HG03196 (cell line): ENCODE results near the gene BAZ2B.

ENCODE experiments used
- ATAC-seq: cut with Tn5 transposase; IDR thresholded peaks from one replicate; pipeline ENCODE4 v1.9.1; 2021; ENCODE audit not compliant: unreplicated experiment

BAZ2B gene

DNA sequence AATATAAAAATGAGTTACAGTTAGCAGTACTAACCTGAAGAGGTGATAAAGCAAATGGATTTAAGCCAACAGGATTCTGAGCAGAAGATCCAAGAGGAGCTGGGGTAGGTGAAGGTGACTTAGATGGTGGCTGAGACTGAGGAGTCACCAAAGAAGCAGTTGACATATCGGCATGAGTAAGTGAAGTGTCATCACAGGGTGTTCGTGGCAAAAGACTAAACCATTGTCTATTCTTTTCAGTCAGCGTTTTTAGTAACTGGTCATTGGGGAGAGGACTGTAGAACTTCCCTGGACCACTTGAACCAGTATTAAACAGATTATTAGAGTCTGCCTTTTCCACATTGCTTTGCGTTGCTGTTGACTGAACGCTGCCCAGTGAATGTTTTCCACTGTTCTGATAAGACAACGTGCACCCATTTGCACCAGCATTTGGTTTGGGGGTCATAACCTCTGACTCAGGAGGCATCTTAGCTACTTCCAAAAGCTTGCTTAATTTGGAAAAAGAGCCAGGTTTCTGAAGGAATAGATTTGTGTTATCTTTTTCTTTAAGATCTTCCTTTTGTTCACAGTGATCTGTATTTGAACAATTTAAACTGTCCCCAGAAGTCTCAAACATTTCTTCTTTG lies 266.6 kb downstream of the BAZ2B start:
- ATAC-seq = no peak

DNA sequence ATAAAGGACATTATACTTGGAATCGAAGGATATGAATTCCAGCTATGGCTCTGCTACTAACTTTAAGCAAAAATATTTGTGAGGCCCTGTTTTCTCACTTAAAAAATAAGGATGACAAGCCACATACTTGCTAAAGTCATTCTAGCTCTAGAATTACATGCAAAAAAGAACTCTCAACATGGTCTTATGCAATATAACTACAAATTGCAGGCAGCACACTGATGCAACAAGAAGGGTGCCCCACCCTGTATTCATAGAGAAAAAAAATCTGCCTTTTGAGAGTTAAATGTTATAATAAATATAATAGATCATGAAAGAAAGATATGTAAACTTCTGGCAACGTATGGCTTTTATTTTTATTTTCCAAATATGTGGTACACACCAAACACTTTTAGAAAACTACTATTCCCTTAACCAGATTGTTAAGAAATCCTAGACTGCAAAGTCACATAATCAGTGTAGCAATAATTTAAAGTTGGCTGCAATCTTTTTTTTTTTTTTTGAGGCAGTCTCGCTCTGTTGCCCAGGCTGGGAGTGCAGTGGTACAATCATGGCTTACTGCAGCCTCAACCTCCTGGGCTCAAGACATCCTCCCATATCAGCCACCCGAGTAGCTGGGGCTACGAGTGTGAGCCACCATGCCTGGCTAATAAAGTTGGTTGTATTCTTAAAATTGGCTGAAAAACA lies 289.6 kb downstream of the BAZ2B start:
- no peak for ATAC-seq

GRCh38 chr2:159322419-159322818 lies 293.9 kb downstream of the BAZ2B start:
- no peak for ATAC-seq

GRCh38 chr2:159317392-159318088 lies 298.8 kb downstream of the BAZ2B start:
- ATAC-seq = no peak

- no peak for ATAC-seq
Observed at GRCh38 chr2:159307942-159308341, 308.4 kb downstream of the BAZ2B start.

GRCh38 chr2:159300586-159300985 lies 315.8 kb downstream of the BAZ2B start:
- ATAC-seq = no peak

DNA sequence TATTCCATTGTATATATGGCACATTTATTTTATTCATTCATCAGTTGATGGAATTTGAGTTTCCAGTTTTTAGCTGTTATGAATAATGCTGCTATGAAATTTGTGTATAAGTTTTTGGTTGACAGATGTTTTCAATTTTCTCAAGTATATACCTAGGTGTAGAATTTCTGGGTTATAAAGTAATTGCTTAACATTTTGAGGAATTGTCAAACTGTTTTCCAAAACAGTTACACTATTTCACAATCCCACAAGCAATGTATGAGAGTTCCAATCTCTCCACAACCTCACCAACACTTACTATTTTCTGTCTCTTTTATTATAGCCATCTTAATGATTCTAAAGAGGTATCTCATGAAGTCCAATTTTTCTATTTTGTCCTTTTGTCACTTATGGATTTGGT lies 317.4 kb downstream of the BAZ2B start:
- no peak for ATAC-seq

GRCh38 chr2:159297042-159297707 lies 319.2 kb downstream of the BAZ2B start:
- no peak for ATAC-seq

DNA sequence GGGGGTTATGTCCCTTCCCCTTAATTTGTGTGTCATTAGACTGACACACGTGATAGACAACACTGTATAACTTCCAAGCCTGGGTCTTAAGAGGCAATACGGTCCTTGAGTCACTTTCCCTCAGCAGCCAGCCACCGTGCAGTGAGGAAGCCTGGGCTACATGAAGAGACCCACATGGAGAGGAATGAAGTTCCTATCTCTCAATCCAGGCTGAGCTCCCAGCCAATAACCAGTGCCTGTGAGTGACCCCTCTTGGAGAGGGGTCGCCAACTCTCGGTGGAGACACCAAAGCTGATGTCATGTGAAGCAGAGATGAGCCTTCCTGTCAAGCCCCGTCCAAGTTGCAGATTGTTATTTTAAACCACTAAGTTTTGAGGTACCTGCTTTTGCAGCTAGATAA lies 324.2 kb downstream of the BAZ2B start:
- ATAC-seq = no peak

GRCh38 chr2:159290289-159290907 lies 325.9 kb downstream of the BAZ2B start:
- no peak for ATAC-seq

- ATAC-seq = no peak
Observed at GRCh38 chr2:159287733-159288132, 328.6 kb downstream of the BAZ2B start.

DNA sequence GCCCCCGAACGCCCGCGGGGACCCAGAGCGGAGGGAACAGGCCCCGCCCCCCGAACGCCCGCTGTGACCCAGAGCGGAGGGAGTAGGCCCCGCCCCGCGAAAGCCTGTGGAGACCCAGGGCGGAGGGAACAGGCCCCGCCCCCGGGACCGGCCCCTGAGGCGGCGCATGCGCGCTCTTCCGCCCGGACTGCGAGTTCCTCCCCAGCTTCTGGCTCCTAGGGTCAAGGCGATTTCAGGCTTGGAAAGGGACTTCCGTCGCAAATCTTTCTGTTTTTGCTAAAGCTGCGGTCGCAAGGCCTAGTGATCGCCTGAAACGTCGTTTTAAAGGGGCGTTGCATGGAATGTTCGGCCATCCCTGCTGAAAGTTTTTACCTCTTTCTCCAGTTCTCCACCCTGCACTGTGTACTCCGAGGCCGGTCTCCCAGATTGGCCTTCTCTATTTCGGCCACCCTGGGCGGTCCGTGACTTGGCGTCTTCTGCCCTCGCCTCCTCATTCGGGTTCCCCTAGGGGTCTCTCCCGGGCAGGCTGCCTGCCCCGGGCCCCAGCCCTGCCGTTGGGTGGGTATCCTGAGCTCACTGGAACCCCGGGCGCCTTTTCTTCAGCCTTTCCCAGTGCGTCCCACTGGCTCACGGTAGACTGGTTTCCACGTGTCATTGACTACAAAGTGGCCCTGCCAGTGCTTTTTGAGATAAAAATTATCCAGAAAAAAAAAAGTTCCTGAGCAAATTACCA lies 329.5 kb downstream of the BAZ2B start:
- ATAC-seq = peak; percentile 88

DNA sequence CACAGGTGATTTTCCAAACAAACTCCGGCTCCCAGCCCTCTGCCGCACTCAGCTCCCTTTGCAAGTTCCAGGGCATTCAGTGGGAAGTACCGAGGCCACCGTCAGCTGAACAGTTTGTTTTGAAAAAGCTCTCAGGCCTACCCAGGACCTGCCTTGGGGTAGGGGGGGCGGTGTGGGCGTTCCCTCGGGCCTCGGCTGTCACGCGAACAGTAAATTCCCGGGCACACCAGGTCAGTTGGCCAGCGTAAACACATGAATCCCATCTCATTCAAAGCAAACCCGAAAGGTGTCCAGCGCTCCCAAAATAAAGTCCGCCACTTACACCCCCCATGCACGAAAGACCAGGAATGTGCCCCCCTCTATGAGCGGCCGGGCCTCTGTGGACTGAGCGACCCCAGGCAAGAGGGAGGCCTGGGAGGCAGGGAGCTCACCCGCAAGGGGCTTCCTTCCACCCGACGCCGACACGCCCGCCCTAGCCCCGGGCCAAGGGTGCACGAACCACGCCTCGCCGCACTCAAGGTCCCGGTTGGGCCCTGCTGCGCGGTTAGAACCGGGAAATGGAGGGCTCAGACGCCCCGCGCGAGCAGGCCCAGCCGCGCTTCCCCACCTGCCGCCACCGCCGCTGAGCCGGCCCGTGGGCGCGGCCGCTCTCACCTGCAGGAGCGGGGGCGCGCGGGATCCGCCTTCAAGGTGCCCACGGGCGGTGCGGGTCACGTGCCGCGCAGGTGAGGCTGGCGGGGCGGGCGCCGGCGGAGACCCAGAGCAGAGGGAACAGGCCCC lies 330.2 kb downstream of the BAZ2B start, which contains the start of gene WDSUB1:
TSS of gene WDSUB1 (minus strand) at position 775 of the 780 bp plus-strand sequence. CDS start 3,634 bp downstream, outside the sequence.
- ATAC-seq = peak; percentile 22

- ATAC-seq = no peak
Observed at GRCh38 chr2:159285433-159285832, 330.9 kb downstream of the BAZ2B start.

- no peak for ATAC-seq
Observed at GRCh38 chr2:159283529-159283928, 332.8 kb downstream of the BAZ2B start.

- ATAC-seq = no peak
Observed at GRCh38 chr2:159281002-159281401, 335.3 kb downstream of the BAZ2B start.

DNA sequence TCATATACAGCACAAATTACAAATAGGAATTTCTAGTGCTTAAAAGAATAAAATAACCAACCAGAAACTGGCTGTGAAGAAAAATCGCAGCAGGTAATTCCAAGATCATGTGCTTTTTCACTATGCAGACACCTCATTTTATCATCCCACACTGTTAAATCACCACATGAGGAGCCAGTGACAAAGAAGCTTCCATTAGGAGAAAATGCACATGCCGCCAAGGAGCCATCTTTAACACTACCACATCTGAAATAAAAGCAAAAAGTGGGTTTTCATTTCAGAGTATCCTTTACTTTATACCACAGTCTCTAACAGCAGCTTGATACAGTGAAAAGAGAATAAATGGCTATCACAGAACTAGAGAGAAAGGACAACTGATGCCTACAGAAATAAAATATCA lies 336.6 kb downstream of the BAZ2B start:
- ATAC-seq = no peak

DNA sequence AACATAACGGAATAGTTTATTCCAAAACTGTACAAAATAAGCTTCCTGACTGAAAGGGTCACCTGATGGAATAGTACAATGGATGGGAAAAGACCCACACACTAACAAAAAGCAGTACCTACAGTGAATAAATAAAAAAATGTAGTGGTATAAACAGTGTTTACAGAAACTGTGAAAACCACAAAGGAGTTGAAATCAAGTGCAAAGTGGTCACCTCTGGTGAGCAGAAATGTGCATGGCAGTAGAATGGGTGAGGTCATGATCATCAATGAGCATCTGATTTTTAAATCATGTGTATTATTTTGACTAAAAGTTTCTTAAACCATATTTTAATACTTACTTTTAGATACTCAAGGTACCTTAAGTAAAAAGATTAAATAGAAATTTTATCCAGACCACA lies 341.2 kb downstream of the BAZ2B start:
- no peak for ATAC-seq

DNA sequence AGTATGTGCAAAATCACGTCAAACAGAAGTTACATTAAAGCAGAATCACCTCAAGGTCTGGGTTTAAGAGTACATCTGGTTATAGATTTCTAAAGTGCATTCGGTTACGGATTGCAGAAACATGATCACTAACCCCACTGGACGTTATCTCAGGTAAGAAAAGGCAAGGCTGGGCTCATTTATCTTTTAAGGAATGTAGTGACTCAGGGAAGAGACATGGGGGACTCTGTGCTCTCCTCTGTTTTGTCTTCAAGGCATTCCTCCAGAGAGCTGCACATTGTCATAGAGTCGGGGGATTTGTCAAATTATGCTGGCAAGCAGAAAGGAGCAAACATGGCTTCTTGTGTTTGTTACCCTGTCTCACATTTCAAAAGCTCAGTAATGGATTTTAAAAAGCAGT lies 344.2 kb downstream of the BAZ2B start:
- no peak for ATAC-seq
